K562 treated with DMSO at 1 percent for 4 hours (cell line): ENCODE data around the gene PPP1R12B. TPM values are rescaled to one million over a fixed set of nuclear protein-coding genes. Genes with fewer than 3 reads are reported as not detected.

ENCODE experiments used
- total RNA-seq: library from RNA; unstranded; fragments of 300-600 nt; gene quantifications from 2 replicates; pipeline ENCODE4 v1.2.3, GENCODE V29; 2022; ENCODE audit not compliant: insufficient read depth

The PPP1R12B gene
- 1.8 and 2.9 TPM in 2 replicates for total RNA-seq

DNA sequence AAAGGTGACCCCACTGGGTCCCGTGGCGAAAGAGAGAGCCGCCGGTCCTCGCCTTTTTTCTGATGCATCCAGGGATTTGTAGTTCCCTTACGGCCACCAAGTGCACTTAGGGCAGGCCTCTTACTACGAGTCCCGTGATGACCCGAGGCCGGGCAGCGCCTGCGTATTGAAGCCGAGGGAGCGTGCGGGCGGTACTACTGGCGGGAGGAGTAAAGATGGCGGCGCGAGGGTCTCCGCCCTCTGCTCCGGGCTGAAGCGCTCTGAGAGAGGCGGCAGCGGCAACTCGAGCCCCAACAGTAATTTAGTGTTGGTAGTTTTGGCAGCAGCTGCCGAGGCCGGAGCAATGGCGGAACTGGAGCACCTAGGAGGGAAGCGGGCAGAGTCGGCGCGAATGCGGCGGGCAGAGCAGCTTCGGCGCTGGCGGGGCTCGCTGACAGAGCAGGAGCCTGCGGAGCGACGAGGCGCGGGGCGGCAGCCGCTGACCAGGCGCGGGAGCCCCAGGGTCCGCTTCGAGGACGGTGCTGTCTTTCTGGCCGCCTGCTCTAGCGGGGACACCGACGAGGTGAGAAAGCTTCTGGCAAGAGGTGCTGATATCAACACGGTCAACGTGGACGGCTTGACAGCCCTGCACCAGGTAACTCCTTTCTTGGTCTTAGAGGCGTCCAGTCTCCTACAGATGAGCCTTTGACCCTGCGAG is at the start of gene PPP1R12B:
TSS of gene PPP1R12B (plus strand) at position 191 of the 697 bp plus-strand sequence. CDS start at position 344, 153 bp downstream.

Other genes with a start within 250 kb of the PPP1R12B start
- not detected in 2 replicates for gene GPR37L1, start 225.8 kb upstream of the PPP1R12B start, total RNA-seq
- gene ARL8A, start 204.0 kb upstream of the PPP1R12B start, total RNA-seq, result 15.3 and 29.2 TPM in 2 replicates
- gene PTPN7, start 188.1 kb upstream of the PPP1R12B start, total RNA-seq, result 41.2 and 56.6 TPM in 2 replicates
- gene LGR6, start 154.9 kb upstream of the PPP1R12B start, total RNA-seq, result 0.31 TPM in 1 of 2 replicates, not detected in the other
- gene UBE2T, start 6.8 kb upstream of the PPP1R12B start, total RNA-seq, result 137 and 145 TPM in 2 replicates